ENCODE data around the gene FMN1. TPM values are rescaled to one million over a fixed set of nuclear protein-coding genes. Genes with fewer than 3 reads are reported as not detected.

Gene FMN1
- total RNA-seq, 1 experiment from 2014 or later = 4.5 TPM

DNA sequence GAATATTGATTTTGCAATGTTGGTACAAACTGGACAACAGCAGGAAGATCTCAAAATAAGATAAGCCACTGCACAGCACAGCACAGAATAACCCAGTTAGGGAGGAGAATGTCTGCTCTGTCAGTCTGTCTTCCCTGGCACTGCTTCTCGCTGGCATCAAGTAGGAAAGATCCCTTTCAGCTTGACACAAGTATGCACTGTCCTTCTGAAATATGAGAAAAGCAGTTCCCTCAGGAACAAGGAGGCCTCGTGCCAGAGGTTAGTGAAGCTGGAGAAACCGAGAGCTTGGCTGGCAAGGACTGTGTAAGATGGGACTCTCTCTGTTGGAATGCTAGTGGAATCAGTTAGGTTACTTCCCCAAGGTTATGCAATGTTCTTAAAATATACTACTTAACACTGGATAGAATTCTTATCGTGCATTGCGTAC lies 59.1 kb downstream of the FMN1 start (continued):
- TF ChIP-seq ELF4 (CRISPR knock-in tag; IDR thresholded peaks at IDR 0.05; ENCODE audit: low read depth) = no peak
- TF ChIP-seq, protein P1, sequence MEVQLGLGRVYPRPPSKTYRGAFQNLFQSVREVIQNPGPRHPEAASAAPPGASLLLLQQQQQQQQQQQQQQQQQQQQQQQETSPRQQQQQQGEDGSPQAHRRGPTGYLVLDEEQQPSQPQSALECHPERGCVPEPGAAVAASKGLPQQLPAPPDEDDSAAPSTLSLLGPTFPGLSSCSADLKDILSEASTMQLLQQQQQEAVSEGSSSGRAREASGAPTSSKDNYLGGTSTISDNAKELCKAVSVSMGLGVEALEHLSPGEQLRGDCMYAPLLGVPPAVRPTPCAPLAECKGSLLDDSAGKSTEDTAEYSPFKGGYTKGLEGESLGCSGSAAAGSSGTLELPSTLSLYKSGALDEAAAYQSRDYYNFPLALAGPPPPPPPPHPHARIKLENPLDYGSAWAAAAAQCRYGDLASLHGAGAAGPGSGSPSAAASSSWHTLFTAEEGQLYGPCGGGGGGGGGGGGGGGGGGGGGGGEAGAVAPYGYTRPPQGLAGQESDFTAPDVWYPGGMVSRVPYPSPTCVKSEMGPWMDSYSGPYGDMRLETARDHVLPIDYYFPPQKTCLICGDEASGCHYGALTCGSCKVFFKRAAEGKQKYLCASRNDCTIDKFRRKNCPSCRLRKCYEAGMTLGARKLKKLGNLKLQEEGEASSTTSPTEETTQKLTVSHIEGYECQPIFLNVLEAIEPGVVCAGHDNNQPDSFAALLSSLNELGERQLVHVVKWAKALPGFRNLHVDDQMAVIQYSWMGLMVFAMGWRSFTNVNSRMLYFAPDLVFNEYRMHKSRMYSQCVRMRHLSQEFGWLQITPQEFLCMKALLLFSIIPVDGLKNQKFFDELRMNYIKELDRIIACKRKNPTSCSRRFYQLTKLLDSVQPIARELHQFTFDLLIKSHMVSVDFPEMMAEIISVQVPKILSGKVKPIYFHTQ (CRISPR knock-in tag; IDR thresholded peaks at IDR 0.05) = no peak

DNA sequence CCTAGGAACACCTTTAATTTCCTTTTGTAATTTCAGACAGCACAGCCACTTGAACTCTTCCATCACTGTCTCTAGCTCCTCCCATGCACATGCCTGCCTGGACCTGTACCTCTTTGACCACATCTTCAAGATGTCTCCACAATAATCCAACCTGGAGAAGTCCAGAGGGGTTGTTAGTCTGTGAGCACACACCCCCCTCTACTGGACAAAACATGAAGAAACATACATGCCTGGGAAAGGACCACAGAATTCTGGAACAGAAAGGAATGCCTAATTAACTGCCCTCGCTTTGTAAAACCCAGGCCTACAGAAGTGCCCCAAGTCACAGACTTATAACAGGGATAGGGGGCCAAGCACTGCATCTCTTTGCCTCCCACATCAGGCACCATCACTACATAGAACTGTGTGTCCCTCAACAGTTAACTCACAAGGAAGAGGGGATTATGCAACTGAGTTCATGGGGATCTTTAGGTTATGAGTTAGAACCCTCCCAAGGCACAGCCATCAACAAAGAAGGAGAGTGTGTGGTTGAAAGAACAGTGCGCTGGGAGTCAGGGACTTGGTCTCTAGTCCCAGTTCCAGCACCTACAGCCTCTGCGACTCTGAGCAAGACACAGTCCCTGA lies 61.7 kb downstream of the FMN1 start:
- Mint-ChIP-seq H3K4me1 (peaks cover 11% of the 10 kb centered on the region), H3K4me3 (no peak overlapping the region), H3K27me3 (ENCODE audit: low read depth) (peaks cover 2% of the 10 kb centered on the region; the same call in 1 of the 2 replicates), H3K9me3 (peaks cover 7% of the 10 kb centered on the region), H3K36me3 (peaks cover 7% of the 10 kb centered on the region), H3K27ac (no peak overlapping the region)
- CTCF ChIA-PET = interaction anchor here (0.6 to 2.8 kb wide), 24 partner anchors 9 to 605 kb away, joined by 3 to 27 read pairs (median 4); partner anchors contain the start of gene FMN1
- ATAC-seq (peak; percentile 92), DNase-seq (ENCODE audit: low spot score) (no peak)
- TF ChIP-seq, protein P2, sequence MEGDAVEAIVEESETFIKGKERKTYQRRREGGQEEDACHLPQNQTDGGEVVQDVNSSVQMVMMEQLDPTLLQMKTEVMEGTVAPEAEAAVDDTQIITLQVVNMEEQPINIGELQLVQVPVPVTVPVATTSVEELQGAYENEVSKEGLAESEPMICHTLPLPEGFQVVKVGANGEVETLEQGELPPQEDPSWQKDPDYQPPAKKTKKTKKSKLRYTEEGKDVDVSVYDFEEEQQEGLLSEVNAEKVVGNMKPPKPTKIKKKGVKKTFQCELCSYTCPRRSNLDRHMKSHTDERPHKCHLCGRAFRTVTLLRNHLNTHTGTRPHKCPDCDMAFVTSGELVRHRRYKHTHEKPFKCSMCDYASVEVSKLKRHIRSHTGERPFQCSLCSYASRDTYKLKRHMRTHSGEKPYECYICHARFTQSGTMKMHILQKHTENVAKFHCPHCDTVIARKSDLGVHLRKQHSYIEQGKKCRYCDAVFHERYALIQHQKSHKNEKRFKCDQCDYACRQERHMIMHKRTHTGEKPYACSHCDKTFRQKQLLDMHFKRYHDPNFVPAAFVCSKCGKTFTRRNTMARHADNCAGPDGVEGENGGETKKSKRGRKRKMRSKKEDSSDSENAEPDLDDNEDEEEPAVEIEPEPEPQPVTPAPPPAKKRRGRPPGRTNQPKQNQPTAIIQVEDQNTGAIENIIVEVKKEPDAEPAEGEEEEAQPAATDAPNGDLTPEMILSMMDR (IDR thresholded peaks at IDR 0.05) = 0 out of 2 replicates have a peak, but pooled peaks have one; percentile 26
- TF ChIP-seq ZNF138 (CRISPR knock-in tag; conservative IDR thresholded peaks at IDR 0.05) = no peak
- POLR2A ChIA-PET = no interaction called here

DNA sequence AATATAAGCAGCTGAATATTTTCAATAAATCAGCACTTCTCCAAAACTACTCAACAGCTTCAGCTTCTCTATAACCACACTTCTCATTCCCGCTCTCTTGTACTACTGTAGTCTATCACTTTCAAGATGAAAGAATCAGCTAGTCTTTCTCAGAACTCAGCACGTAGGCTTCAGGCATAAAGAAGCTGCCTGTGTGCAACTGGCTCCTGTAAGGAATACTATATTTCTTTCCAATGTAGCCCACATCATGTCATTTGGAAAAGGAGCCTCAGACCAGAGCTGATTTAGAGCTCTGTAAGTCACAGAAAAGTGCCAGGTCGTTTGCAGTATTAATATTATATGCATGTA lies 62.3 kb downstream of the FMN1 start:
- ATAC-seq = no peak
- DNase-seq (ENCODE audit: low spot score) = no peak
- peaks cover 12% of the 10 kb centered on the region for H3K36me3 Mint-ChIP-seq
- TF ChIP-seq ZNF671 (CRISPR knock-in tag; IDR thresholded peaks at IDR 0.05) (no peak), ATF1 (CRISPR knock-in tag; IDR thresholded peaks at IDR 0.05) (no peak), ZNF219 (CRISPR knock-in tag; IDR thresholded peaks at IDR 0.05; ENCODE audit: borderline replicate concordance) (no peak), ZNF138 (CRISPR knock-in tag; conservative IDR thresholded peaks at IDR 0.05) (no peak), ZBTB21 (CRISPR knock-in tag; IDR thresholded peaks at IDR 0.05; ENCODE audit: borderline replicate concordance) (no peak), RORB (CRISPR knock-in tag; IDR thresholded peaks at IDR 0.05) (no peak), JUN (CRISPR knock-in tag; IDR thresholded peaks at IDR 0.05) (no peak), GRHL2 (CRISPR knock-in tag; IDR thresholded peaks at IDR 0.05; ENCODE audit: insufficient replicate concordance, severe bottlenecking) (no peak), ZNF121 (CRISPR knock-in tag; IDR thresholded peaks at IDR 0.05) (no peak)
- TF ChIP-seq, protein P3, sequence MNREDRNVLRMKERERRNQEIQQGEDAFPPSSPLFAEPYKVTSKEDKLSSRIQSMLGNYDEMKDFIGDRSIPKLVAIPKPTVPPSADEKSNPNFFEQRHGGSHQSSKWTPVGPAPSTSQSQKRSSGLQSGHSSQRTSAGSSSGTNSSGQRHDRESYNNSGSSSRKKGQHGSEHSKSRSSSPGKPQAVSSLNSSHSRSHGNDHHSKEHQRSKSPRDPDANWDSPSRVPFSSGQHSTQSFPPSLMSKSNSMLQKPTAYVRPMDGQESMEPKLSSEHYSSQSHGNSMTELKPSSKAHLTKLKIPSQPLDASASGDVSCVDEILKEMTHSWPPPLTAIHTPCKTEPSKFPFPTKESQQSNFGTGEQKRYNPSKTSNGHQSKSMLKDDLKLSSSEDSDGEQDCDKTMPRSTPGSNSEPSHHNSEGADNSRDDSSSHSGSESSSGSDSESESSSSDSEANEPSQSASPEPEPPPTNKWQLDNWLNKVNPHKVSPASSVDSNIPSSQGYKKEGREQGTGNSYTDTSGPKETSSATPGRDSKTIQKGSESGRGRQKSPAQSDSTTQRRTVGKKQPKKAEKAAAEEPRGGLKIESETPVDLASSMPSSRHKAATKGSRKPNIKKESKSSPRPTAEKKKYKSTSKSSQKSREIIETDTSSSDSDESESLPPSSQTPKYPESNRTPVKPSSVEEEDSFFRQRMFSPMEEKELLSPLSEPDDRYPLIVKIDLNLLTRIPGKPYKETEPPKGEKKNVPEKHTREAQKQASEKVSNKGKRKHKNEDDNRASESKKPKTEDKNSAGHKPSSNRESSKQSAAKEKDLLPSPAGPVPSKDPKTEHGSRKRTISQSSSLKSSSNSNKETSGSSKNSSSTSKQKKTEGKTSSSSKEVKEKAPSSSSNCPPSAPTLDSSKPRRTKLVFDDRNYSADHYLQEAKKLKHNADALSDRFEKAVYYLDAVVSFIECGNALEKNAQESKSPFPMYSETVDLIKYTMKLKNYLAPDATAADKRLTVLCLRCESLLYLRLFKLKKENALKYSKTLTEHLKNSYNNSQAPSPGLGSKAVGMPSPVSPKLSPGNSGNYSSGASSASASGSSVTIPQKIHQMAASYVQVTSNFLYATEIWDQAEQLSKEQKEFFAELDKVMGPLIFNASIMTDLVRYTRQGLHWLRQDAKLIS (CRISPR knock-in tag; IDR thresholded peaks at IDR 0.05; ENCODE audit: borderline replicate concordance) = no peak
- peaks cover 3% of the 10 kb centered on the region; the same call in 1 of the 2 replicates for H3K27me3 Mint-ChIP-seq (ENCODE audit: low read depth)
- no peak overlapping the region for H3K4me3 Mint-ChIP-seq
- H3K4me1 Mint-ChIP-seq = peaks cover 13% of the 10 kb centered on the region
- peaks cover 12% of the 10 kb centered on the region for H3K9me3 Mint-ChIP-seq
- ChIA-PET POLR2A (no interaction called here), CTCF (interaction anchor here (0.6 to 2.8 kb wide), 25 partner anchors 9 to 605 kb away, joined by 3 to 27 read pairs (median 4); partner anchors contain the start of gene FMN1)
- H3K27ac Mint-ChIP-seq = no peak overlapping the region
